Spleen (tissue), 11 donors: ENCODE data around the gene RSRP1. TPM values are rescaled to one million over a fixed set of nuclear protein-coding genes. Genes with fewer than 3 reads are reported as not detected.
A peak's percentile ranks its signal among the peaks of the same experiment; 100 is the strongest.

Source experiments
- DNase-seq: peaks from one replicate; pipeline ENCODE4 v3.0.0-alpha.2; 2020
- H3K27ac ChIP-seq, 8 donors: fragments of 200-600 bp; sonication (generic) in 7 of 8; 1 replicate in 4 of 8; 2 replicates in 4 of 8; pipeline versions ENCODE4 v1.5.0 to v1.8.0; 2016 to 2021; ENCODE audit warnings: inconsistent platforms in 4 of 8, mild to moderate bottlenecking in 4 of 8, moderate library complexity in 1 of 8
- H3K27me3 ChIP-seq, 7 donors: fragments of 200-600 bp; sonication (generic) in 6 of 7; replicated peaks in 1 of 7; 1 replicate in 4 of 7; 2 replicates in 3 of 7; pipeline versions ENCODE4 v1.5.0 to v1.8.0; 2016 to 2021; ENCODE audit warnings: inconsistent platforms in 3 of 7, mild to moderate bottlenecking in 1 of 7
- H3K36me3 ChIP-seq, 6 donors: fragments of 200-600 bp; sonication (generic) in 5 of 6; 1 replicate in 4 of 6; 2 replicates in 2 of 6; pipeline versions ENCODE4 v1.5.0 to v1.8.0; 2016 to 2021; ENCODE audit warnings: inconsistent platforms in 2 of 6
- H3K4me1 ChIP-seq, 6 donors: fragments of 200-600 bp; sonication (generic) in 5 of 6; 1 replicate in 3 of 6; 2 replicates in 3 of 6; pipeline versions ENCODE4 v1.5.0 to v1.8.0; 2016 to 2021; ENCODE audit warnings: inconsistent platforms in 3 of 6
- H3K4me3 ChIP-seq, 8 donors: fragments of 200-600 bp; sonication (generic) in 7 of 8; 1 replicate in 4 of 8; 2 replicates in 4 of 8; pipeline versions ENCODE4 v1.5.0 to v1.8.0; 2016 to 2021; ENCODE audit warnings: inconsistent platforms in 4 of 8, mild to moderate bottlenecking in 4 of 8, moderate library complexity in 2 of 8
- H3K9me3 ChIP-seq, 8 donors: fragments of 200-600 bp; sonication (generic) in 7 of 8; 1 replicate in 4 of 8; 2 replicates in 4 of 8; pipeline versions ENCODE4 v1.5.0 to v1.8.0; 2016 to 2021; ENCODE audit warnings: inconsistent platforms in 4 of 8
- POLR2A ChIP-seq, 3 donors: fragments of 450-650 bp; IDR thresholded peaks; one replicate each; pipeline ENCODE4 v1.5.1; 2017; ENCODE audit warnings: antibody characterized with exemption in 3 of 3, mild to moderate bottlenecking in 1 of 3
- POLR2AphosphoS5 ChIP-seq, 3 donors: sonication (generic); formaldehyde crosslinking; IDR thresholded peaks; one replicate each; pipeline ENCODE4 v1.5.1; 2017; ENCODE audit warnings: antibody characterized with exemption in 3 of 3
- WGBS, 5 donors: extraction: QIAGEN DNeasy Blood & Tissue Kit in 3 of 5; methylation state at CpG; one replicate each; pipeline versions ENCODE4 v1.1.5 to v1.1.7; 2013 to 2018; 5-methylcytosine and 5-hydroxymethylcytosine counted together
- intact Hi-C: fragments of 100-400 bp; cut with DNase I; formaldehyde crosslinking; loops from one replicate; pipeline ENCODE4 v1.15.0; 2023; ENCODE audit warnings: low total_unique reads
- polyA plus RNA-seq, 3 donors: library from polyadenylated mRNA; stranded (reverse); fragments of 200-250 nt; gene quantifications; one replicate each; pipeline ENCODE4 v1.2.1, GENCODE V29; 2013
- total RNA-seq, 7 donors: library from RNA; depleted of rRNA in 3 of 7; stranded (reverse); fragments of >200 nt in 3 of 7; fragmentation: NEBNext Ultra II Directional in 4 of 7; extraction: Animal tissue kit (Norgen Biotek cat#: 25700) in 4 of 7; gene quantifications; one replicate each; pipeline versions ENCODE4 v1.1.0 to v1.2.1, GENCODE V29; 2016 to 2021
- TF ChIP-seq, protein P1 (sequence below), 11 experiments: fragments of 200-600 bp in 7 of 11; fragments of 450-650 bp in 4 of 11; sonication (generic) in 4 of 11; IDR thresholded peaks in 8 of 11; conservative IDR thresholded peaks in 3 of 11; 1 replicate in 7 of 11; 2 replicates in 4 of 11; pipeline versions ENCODE4 v1.4.0 to v1.8.0; 2016 to 2021; ENCODE audit warnings: antibody characterized with exemption in 11 of 11, inconsistent platforms in 4 of 11, mild to moderate bottlenecking in 1 of 11
- donor health status: healthy with polysubstance abuse.
- donor health status: DM: no; HTN: no; CAD: no; lungs with moderate emphysema.
- donor health status: DM: no; HTN: no; CAD: no.
- donor health status: Bipolar disorder and iron deficiency.
- donor health status: healthy.
- donor health status: DM: no; HTN: no; CAD: no.
- donor health status: DM: yes; HTN: yes; CAD: no.

The RSRP1 gene
- total and polyA plus RNA-seq, 10 donors, result 159 to 394 (median 219) TPM

DNA sequence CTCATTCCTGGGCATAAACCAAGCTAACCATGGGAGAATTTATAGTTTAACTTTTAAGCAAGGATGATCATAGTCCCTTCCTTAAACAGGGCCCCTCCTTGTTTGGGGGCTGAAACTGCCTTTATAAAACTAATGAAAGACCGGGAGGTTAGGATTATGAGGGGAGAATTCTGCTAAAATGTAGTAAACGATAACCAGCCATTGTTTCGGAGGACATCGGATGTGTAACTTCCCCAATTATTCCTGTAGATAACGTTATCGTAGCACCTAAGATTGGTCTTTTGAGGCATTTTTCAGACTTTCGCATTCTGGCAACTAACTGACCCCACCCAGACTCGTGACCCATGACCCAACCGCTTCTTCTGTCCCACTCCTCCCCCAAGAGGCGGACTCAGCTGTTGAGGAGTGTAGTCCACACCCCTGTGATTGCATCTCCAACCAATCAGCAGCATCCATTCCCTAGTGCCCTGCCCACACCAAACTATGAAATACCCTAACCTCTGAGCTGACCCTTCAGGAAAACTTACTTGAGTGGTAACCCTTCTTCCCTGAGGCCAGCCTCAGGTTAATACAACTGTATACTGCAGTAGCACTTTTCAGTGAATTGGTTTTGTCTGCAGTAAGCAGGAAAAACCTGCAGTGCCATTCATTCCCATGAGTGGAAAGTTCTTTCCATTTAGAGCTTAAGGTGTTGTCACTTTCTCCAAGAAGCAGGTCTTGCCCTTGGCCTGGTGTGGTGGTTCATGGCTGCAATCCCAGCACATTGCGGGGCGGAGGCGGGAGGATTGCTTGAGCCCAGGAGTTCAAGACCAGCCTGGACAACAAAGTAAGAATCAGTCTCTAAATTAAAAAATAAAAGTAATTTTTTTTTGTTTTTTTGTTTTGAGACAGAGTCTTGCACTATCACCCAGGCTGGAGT lies 14.1 kb downstream of the RSRP1 start:
- intact Hi-C loops, result no loop called here
- peaks cover 0 to 51% (median 33%) of the 10 kb centered on the region in 6 donors for H3K36me3 ChIP-seq
- TF ChIP-seq POLR2A (IDR thresholded peaks at IDR 0.05) (no peak), POLR2AphosphoS5 (IDR thresholded peaks at IDR 0.05) (peak in 1 of 3 donors; percentile 55)
- DNase-seq, result peak; percentile 90
- no peaks in the 10 kb centered on the region for H3K9me3 ChIP-seq
- peak overlapping the region; percentile 93 to 100 (median 98) for H3K27ac ChIP-seq
- H3K4me3 ChIP-seq, result peak overlapping the region; percentile 69 to 97 (median 90)
- peaks cover 23 to 94% (median 70%) of the 10 kb centered on the region in 6 donors for H3K4me1 ChIP-seq
- 22 to 24% (median 23%) methylated on average over 13 of the region's 13 CpGs for WGBS, 5 donors
- H3K27me3 ChIP-seq, result no peaks in the 10 kb centered on the region

DNA sequence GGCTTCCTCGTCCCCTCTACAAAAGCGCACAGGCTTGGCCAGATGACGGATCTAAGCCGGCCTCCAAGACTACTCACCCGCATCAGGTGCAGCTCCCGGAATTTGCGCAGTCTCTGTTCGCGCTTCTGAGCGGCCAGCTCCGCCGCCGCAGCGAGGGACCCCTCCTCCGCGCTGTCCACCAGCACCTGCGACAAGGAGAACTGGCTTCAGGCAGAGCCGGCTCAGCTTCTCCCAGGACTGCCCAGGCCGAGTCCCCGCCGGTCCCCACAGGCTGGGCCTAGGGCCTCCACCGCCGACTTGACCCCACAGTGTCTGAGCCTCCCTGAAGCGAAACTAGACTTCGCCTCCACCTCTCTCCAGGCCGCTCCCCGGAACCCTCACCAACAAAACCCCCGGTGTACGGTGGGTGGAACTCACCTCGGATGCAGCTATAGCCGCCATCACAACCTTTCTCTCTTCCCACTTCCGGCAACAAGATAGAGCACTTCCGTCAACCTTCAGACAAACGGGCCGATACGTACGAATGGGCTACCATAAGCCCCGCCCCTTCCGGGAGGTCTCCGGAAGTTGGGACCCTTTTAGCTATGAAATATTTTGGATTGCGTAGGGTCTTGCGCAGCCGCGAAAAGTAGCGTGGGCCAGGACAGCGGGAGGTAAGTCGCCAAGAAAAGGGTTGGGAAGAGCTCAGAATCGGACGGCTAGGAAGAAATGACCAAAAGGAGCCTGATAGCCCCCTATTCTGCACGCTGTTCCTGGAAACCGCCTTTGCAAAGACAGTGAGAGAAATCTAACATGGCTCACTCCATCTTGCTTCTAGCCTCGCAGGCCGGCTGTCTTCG lies 15.0 kb downstream of the RSRP1 start, which contains the start of gene SYF2:
TSS of gene SYF2 (minus strand) at position 476 of the 839 bp plus-strand sequence. CDS start at position 441, 35 bp downstream.
- H3K9me3 ChIP-seq, result no peaks in the 10 kb centered on the region
- WGBS, 5 donors, result 0% methylated on average over 39 to 54 of the region's 54 CpGs
- H3K27me3 ChIP-seq, result no peaks in the 10 kb centered on the region
- H3K27ac ChIP-seq, result peak within 1 kb of the TSS; percentile 93 to 100 (median 98)
- H3K36me3 ChIP-seq, result peaks cover 6 to 60% (median 41%) of the 10 kb centered on the region in 6 donors
- peak; percentile 96 for DNase-seq
- H3K4me3 ChIP-seq, result peak within 1 kb of the TSS; percentile 69 to 97 (median 90)
- intact Hi-C loops, result no loop called here
- peaks cover 23 to 88% (median 65%) of the 10 kb centered on the region in 6 donors for H3K4me1 ChIP-seq
- TF ChIP-seq POLR2A (IDR thresholded peaks at IDR 0.05), result peak in 1 of 3 donors; percentile 47
- TF ChIP-seq, protein P1, sequence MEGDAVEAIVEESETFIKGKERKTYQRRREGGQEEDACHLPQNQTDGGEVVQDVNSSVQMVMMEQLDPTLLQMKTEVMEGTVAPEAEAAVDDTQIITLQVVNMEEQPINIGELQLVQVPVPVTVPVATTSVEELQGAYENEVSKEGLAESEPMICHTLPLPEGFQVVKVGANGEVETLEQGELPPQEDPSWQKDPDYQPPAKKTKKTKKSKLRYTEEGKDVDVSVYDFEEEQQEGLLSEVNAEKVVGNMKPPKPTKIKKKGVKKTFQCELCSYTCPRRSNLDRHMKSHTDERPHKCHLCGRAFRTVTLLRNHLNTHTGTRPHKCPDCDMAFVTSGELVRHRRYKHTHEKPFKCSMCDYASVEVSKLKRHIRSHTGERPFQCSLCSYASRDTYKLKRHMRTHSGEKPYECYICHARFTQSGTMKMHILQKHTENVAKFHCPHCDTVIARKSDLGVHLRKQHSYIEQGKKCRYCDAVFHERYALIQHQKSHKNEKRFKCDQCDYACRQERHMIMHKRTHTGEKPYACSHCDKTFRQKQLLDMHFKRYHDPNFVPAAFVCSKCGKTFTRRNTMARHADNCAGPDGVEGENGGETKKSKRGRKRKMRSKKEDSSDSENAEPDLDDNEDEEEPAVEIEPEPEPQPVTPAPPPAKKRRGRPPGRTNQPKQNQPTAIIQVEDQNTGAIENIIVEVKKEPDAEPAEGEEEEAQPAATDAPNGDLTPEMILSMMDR (IDR thresholded peaks at IDR 0.05 in 8 of 11, conservative IDR thresholded peaks at IDR 0.05 in 3 of 11), result no peak
- peak; percentile 84 to 94 (median 85) for TF ChIP-seq POLR2AphosphoS5 (IDR thresholded peaks at IDR 0.05)

- WGBS, 5 donors, result 88 to 95% (median 92%) methylated on average over 3 of the region's 3 CpGs
- Histone ChIP-seq H3K9me3 (no peaks in the 10 kb centered on the region), H3K27ac (no peak overlapping the region), H3K4me3 (no peak overlapping the region), H3K27me3 (no peaks in the 10 kb centered on the region), H3K4me1 (peaks cover 0 to 10% (median 0%) of the 10 kb centered on the region in 6 donors), H3K36me3 (peaks cover 9 to 100% (median 90%) of the 10 kb centered on the region in 6 donors)
- no peak for DNase-seq
- no peak for TF ChIP-seq POLR2AphosphoS5 (IDR thresholded peaks at IDR 0.05)
- TF ChIP-seq, protein P1 (IDR thresholded peaks at IDR 0.05 in 8 of 11, conservative IDR thresholded peaks at IDR 0.05 in 3 of 11), result no peak
- TF ChIP-seq POLR2A (IDR thresholded peaks at IDR 0.05), result no peak
- intact Hi-C loops, result no loop called here
Observed at GRCh38 chr1:25223471-25223870, 23.8 kb downstream of the RSRP1 start.

DNA sequence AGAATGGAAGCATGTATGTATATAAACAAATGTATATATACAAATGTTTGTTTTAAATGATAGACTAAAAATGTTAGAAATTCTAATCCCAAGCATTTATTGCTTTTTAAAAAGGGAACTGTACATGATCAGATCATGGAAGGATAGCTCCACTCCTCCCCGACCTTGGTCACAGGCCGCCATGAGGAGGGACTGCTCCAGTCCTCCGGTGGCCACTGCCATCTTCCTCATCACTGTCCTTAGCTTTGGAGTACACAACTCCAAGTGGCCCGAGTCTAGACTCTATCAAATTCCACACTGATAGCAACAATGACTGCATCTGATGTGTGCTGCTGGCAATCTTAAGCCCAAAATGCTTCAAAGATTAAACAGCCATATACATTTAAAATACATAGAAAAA lies 24.6 kb downstream of the RSRP1 start:
- no peak for DNase-seq
- Histone ChIP-seq H3K4me1 (peaks cover 0 to 3% (median 0%) of the 10 kb centered on the region in 6 donors), H3K36me3 (peaks cover 5 to 91% (median 82%) of the 10 kb centered on the region in 6 donors), H3K27ac (no peak overlapping the region), H3K9me3 (no peaks in the 10 kb centered on the region), H3K27me3 (no peaks in the 10 kb centered on the region), H3K4me3 (no peak overlapping the region)
- TF ChIP-seq POLR2AphosphoS5 (IDR thresholded peaks at IDR 0.05), result peak in 1 of 3 donors; percentile 11
- TF ChIP-seq, protein P1 (IDR thresholded peaks at IDR 0.05 in 8 of 11, conservative IDR thresholded peaks at IDR 0.05 in 3 of 11), result no peak
- no peak for TF ChIP-seq POLR2A (IDR thresholded peaks at IDR 0.05)
- intact Hi-C loops, result no loop called here
- WGBS, 5 donors, result 88 to 95% (median 91%) methylated on average over 4 of the region's 4 CpGs
